ENCODE results near the gene CAMTA1. TPM values are rescaled to one million over a fixed set of nuclear protein-coding genes. Genes with fewer than 3 reads are reported as not detected.

CAMTA1 gene
- total RNA-seq, 2 experiments from 2014 or later = 43.9 to 73.3 TPM

- Histone ChIP-seq H4K20me1 (ENCODE audit: insufficient read depth, low read length) (no peaks in the 10 kb centered on the region), H3K27ac (ENCODE audit: low read depth, low read length, poor library complexity, severe bottlenecking) (no peak overlapping the region), H3K4me1 (ENCODE audit: insufficient read depth, low read length, poor library complexity, severe bottlenecking) (no peaks in the 10 kb centered on the region), H3K4me2 (ENCODE audit: low read length) (no peak overlapping the region), H3K79me2 (ENCODE audit: insufficient read depth, low read depth, low read length) (no peaks in the 10 kb centered on the region), H2AFZ (ENCODE audit: low read length) (no peak overlapping the region), H3K36me3 (ENCODE audit: insufficient read depth, low read length) (no peaks in the 10 kb centered on the region), H3K9me2 (ENCODE audit: insufficient read depth, low read length) (no peaks in the 10 kb centered on the region), H3K9me3 (ENCODE audit: low read length) (no peaks in the 10 kb centered on the region), H3K4me3 (ENCODE audit: low read depth, low read length, poor library complexity, severe bottlenecking) (no peak overlapping the region)
- ChIA-PET POLR2A (no interaction called here), CTCF (ENCODE audit: unreplicated experiment) (no interaction called here)
- intact Hi-C loops (cut with micrococcal nuclease; ENCODE audit: unreplicated experiment) = no loop called here
- no peak for TF ChIP-seq EZH2phosphoT487 (IDR thresholded peaks at IDR 0.05; ENCODE audit: borderline replicate concordance, low read depth, low read length)
- no peak for TF ChIP-seq CTCF (conservative IDR thresholded peaks at IDR 0.05; ENCODE audit: low read length)
- no peak for DNase-seq (ENCODE audit: low spot score)
- no TSS peak for BruUV-seq (replicated peaks)
These were observed 656.8 kb downstream of the CAMTA1 start for GRCh38 chr1:7442036-7442435.

GRCh38 chr1:7442918-7443317, 657.7 kb downstream of the CAMTA1 start:
- Histone ChIP-seq H3K9me2 (ENCODE audit: insufficient read depth, low read length) (no peaks in the 10 kb centered on the region), H3K79me2 (ENCODE audit: insufficient read depth, low read depth, low read length) (no peaks in the 10 kb centered on the region), H3K9me3 (ENCODE audit: low read length) (no peaks in the 10 kb centered on the region), H3K36me3 (ENCODE audit: insufficient read depth, low read length) (no peaks in the 10 kb centered on the region), H2AFZ (ENCODE audit: low read length) (no peak overlapping the region), H3K4me2 (ENCODE audit: low read length) (no peak overlapping the region), H3K4me1 (ENCODE audit: insufficient read depth, low read length, poor library complexity, severe bottlenecking) (no peaks in the 10 kb centered on the region), H4K20me1 (ENCODE audit: insufficient read depth, low read length) (no peaks in the 10 kb centered on the region), H3K27ac (ENCODE audit: low read depth, low read length, poor library complexity, severe bottlenecking) (no peak overlapping the region), H3K4me3 (ENCODE audit: low read depth, low read length, poor library complexity, severe bottlenecking) (no peak overlapping the region)
- TF ChIP-seq CTCF (conservative IDR thresholded peaks at IDR 0.05; ENCODE audit: low read length) (no peak), EZH2phosphoT487 (IDR thresholded peaks at IDR 0.05; ENCODE audit: borderline replicate concordance, low read depth, low read length) (no peak)
- intact Hi-C loops (cut with micrococcal nuclease; ENCODE audit: unreplicated experiment) = no loop called here
- no peak for DNase-seq (ENCODE audit: low spot score)
- ChIA-PET POLR2A (no interaction called here), CTCF (ENCODE audit: unreplicated experiment) (no interaction called here)
- no TSS peak for BruUV-seq (replicated peaks)

GRCh38 chr1:7444363-7444762, 659.1 kb downstream of the CAMTA1 start:
- Histone ChIP-seq H3K4me2 (ENCODE audit: low read length) (no peak overlapping the region), H3K4me3 (ENCODE audit: low read depth, low read length, poor library complexity, severe bottlenecking) (no peak overlapping the region), H3K9me3 (ENCODE audit: low read length) (no peaks in the 10 kb centered on the region), H3K9me2 (ENCODE audit: insufficient read depth, low read length) (no peaks in the 10 kb centered on the region), H2AFZ (ENCODE audit: low read length) (no peak overlapping the region), H3K4me1 (ENCODE audit: insufficient read depth, low read length, poor library complexity, severe bottlenecking) (no peaks in the 10 kb centered on the region), H3K27ac (ENCODE audit: low read depth, low read length, poor library complexity, severe bottlenecking) (no peak overlapping the region), H3K36me3 (ENCODE audit: insufficient read depth, low read length) (no peaks in the 10 kb centered on the region), H3K79me2 (ENCODE audit: insufficient read depth, low read depth, low read length) (no peaks in the 10 kb centered on the region), H4K20me1 (ENCODE audit: insufficient read depth, low read length) (no peaks in the 10 kb centered on the region)
- TF ChIP-seq CTCF (conservative IDR thresholded peaks at IDR 0.05; ENCODE audit: low read length) (no peak), EZH2phosphoT487 (IDR thresholded peaks at IDR 0.05; ENCODE audit: borderline replicate concordance, low read depth, low read length) (no peak)
- BruUV-seq (replicated peaks) = no TSS peak
- intact Hi-C loops (cut with micrococcal nuclease; ENCODE audit: unreplicated experiment) = no loop called here
- ChIA-PET CTCF (ENCODE audit: unreplicated experiment) (no interaction called here), POLR2A (no interaction called here)
- no peak for DNase-seq (ENCODE audit: low spot score)
